ENCODE data around the gene CPA1. TPM values are rescaled to one million over a fixed set of nuclear protein-coding genes. Genes with fewer than 3 reads are reported as not detected.

The CPA1 gene
- total RNA-seq, 1 experiment from 2014 or later, result 7.9 TPM

DNA sequence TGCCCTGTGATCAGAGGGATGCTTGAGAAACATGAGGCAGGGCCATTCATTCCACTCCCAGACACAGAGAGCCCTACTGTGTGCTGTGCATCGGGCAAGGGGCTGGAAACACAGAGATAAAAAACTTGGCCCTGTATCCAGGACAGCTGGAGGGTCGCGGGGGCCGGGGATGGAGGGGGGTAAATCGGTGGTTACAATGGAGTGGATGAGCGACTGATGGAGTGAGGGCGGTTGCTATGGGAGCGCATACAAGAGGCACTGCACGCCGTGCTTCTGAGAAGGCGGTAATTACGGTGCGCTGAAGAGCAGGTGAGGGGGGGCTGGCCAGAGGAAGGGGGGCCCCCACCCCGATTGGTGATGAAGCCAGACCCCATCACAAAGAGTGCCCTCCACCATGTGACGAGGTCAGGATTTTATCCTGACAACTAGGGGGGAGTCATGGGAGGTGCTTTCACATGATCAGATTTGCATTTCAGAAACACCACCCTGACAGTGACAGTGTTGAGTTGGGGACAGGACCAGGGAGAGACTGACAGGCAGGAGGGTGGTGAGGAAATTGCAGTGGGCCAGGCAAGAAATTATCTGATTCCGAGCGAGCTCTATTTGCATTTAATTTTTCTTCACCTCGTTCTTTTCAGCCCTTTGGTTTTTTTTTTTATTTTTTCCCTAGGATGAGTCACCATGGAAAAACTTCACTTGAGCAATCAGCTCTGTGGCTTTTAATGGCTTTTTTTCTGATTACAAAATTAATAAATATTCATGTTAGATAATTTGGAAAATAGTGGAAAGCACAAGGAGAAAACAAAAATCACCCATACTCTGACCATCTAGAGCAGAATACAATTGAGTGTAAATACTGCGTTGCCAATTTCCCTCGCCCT lies 27.9 kb upstream of the CPA1 start:
- Mint-ChIP-seq H3K27ac (no peak overlapping the region), H3K9me3 (no peaks in the 10 kb centered on the region), H3K4me3 (no peak overlapping the region), H3K27me3 (ENCODE audit: low read depth) (no peaks in the 10 kb centered on the region; the same call in 1 of the 2 replicates), H3K36me3 (no peaks in the 10 kb centered on the region), H3K4me1 (peaks cover 54% of the 10 kb centered on the region)
- ChIA-PET POLR2A (interaction anchor here (0.6 kb wide), 1 partner anchor 222 kb away, joined by 3 read pairs; no protein-coding TSS in a partner anchor), CTCF (no interaction called here)
- ATAC-seq (no peak), DNase-seq (ENCODE audit: low spot score) (no peak)
- TF ChIP-seq ZNF423 (CRISPR knock-in tag; IDR thresholded peaks at IDR 0.05) (no peak), SMAD3 (CRISPR knock-in tag; IDR thresholded peaks at IDR 0.05; ENCODE audit: borderline replicate concordance) (no peak), FOXP1 (CRISPR knock-in tag; IDR thresholded peaks at IDR 0.05; ENCODE audit: borderline replicate concordance) (no peak), IRF2 (CRISPR knock-in tag; IDR thresholded peaks at IDR 0.05; ENCODE audit: borderline replicate concordance, low read depth) (no peak), MXD4 (CRISPR knock-in tag; IDR thresholded peaks at IDR 0.05; ENCODE audit: borderline replicate concordance) (no peak), ZNF138 (CRISPR knock-in tag; conservative IDR thresholded peaks at IDR 0.05) (no peak), JAZF1 (CRISPR knock-in tag; IDR thresholded peaks at IDR 0.05) (no peak), GRHL2 (CRISPR knock-in tag; IDR thresholded peaks at IDR 0.05; ENCODE audit: insufficient replicate concordance, severe bottlenecking) (no peak), SMAD4 (CRISPR knock-in tag; IDR thresholded peaks at IDR 0.05) (no peak), OVOL2 (CRISPR knock-in tag; IDR thresholded peaks at IDR 0.05; ENCODE audit: borderline replicate concordance) (no peak), PRRX2 (CRISPR knock-in tag; IDR thresholded peaks at IDR 0.05) (no peak), EMX1 (CRISPR knock-in tag; IDR thresholded peaks at IDR 0.05) (no peak), CREB1 (CRISPR knock-in tag; IDR thresholded peaks at IDR 0.05) (no peak)
- TF ChIP-seq, protein P1, sequence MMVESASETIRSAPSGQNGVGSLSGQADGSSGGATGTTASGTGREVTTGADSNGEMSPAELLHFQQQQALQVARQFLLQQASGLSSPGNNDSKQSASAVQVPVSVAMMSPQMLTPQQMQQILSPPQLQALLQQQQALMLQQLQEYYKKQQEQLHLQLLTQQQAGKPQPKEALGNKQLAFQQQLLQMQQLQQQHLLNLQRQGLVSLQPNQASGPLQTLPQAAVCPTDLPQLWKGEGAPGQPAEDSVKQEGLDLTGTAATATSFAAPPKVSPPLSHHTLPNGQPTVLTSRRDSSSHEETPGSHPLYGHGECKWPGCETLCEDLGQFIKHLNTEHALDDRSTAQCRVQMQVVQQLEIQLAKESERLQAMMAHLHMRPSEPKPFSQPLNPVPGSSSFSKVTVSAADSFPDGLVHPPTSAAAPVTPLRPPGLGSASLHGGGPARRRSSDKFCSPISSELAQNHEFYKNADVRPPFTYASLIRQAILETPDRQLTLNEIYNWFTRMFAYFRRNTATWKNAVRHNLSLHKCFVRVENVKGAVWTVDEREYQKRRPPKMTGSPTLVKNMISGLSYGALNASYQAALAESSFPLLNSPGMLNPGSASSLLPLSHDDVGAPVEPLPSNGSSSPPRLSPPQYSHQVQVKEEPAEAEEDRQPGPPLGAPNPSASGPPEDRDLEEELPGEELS (CRISPR knock-in tag; IDR thresholded peaks at IDR 0.05), result no peak
- TF ChIP-seq, protein P2, sequence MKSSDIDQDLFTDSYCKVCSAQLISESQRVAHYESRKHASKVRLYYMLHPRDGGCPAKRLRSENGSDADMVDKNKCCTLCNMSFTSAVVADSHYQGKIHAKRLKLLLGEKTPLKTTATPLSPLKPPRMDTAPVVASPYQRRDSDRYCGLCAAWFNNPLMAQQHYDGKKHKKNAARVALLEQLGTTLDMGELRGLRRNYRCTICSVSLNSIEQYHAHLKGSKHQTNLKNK (CRISPR knock-in tag; IDR thresholded peaks at IDR 0.05), result no peak
- TF ChIP-seq, protein P3, sequence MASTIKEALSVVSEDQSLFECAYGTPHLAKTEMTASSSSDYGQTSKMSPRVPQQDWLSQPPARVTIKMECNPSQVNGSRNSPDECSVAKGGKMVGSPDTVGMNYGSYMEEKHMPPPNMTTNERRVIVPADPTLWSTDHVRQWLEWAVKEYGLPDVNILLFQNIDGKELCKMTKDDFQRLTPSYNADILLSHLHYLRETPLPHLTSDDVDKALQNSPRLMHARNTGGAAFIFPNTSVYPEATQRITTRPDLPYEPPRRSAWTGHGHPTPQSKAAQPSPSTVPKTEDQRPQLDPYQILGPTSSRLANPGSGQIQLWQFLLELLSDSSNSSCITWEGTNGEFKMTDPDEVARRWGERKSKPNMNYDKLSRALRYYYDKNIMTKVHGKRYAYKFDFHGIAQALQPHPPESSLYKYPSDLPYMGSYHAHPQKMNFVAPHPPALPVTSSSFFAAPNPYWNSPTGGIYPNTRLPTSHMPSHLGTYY (CRISPR knock-in tag; IDR thresholded peaks at IDR 0.05), result no peak
- TF ChIP-seq, protein P4, sequence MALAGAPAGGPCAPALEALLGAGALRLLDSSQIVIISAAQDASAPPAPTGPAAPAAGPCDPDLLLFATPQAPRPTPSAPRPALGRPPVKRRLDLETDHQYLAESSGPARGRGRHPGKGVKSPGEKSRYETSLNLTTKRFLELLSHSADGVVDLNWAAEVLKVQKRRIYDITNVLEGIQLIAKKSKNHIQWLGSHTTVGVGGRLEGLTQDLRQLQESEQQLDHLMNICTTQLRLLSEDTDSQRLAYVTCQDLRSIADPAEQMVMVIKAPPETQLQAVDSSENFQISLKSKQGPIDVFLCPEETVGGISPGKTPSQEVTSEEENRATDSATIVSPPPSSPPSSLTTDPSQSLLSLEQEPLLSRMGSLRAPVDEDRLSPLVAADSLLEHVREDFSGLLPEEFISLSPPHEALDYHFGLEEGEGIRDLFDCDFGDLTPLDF (CRISPR knock-in tag; IDR thresholded peaks at IDR 0.05), result no peak
- TF ChIP-seq, protein P5, sequence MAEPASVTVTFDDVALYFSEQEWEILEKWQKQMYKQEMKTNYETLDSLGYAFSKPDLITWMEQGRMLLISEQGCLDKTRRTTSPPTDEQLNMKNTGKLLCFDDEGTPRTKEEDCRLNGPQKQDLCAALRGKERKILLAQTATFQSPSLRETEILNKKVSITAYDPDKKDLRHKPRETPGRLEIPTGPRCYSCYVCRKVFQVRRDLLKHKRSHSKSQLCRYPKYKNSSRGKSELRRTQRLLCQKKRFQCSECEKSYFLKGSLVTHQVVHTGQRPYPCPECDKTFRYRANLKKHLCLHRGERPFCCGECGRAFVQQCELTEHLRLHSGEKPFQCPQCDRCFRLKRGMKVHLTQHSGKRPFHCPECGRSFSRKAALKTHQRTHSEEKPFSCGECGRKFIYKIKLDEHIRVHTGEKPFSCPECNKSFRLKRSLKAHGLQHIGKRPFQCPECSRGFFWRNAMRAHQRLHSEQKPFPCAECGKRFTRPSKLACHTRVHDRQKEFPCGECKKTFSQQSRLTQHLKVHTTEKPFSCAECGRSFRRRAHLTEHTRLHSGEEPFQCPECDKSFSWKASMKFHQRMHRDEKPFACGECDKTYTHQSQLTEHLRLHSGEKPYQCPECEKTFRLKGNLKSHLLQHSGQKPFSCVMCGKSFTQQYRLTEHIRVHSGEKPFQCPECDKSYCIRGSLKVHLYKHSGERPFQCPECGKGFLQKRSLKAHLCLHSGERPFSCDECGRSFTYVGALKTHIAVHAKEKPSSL (CRISPR knock-in tag; conservative IDR thresholded peaks at IDR 0.05), result no peak
- TF ChIP-seq, protein P6, sequence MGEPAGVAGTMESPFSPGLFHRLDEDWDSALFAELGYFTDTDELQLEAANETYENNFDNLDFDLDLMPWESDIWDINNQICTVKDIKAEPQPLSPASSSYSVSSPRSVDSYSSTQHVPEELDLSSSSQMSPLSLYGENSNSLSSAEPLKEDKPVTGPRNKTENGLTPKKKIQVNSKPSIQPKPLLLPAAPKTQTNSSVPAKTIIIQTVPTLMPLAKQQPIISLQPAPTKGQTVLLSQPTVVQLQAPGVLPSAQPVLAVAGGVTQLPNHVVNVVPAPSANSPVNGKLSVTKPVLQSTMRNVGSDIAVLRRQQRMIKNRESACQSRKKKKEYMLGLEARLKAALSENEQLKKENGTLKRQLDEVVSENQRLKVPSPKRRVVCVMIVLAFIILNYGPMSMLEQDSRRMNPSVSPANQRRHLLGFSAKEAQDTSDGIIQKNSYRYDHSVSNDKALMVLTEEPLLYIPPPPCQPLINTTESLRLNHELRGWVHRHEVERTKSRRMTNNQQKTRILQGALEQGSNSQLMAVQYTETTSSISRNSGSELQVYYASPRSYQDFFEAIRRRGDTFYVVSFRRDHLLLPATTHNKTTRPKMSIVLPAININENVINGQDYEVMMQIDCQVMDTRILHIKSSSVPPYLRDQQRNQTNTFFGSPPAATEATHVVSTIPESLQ (CRISPR knock-in tag; IDR thresholded peaks at IDR 0.05), result no peak

All from WTC11 (cell line).